Endothelial cell of umbilical vein (primary cell): ENCODE results near the gene STAC3. TPM values are rescaled to one million over a fixed set of nuclear protein-coding genes. Genes with fewer than 3 reads are reported as not detected.

ENCODE experiments used
- BruUV-seq: library from RNA; stranded (reverse); fragments of 400-500 nt; replicated peaks from 2 replicates; lab custom pipeline; 2021; lab: Mats Ljungman, UMichigan
- CTCF ChIA-PET: fragments of 300-600, 350-600 bp; sonication (Branson Sonifier 250); formaldehyde crosslinking; loops from one replicate; lab custom pipeline; 2021; ENCODE audit warnings: antibody characterized with exemption, inconsistent platforms; lab: Charles Lee
- POLR2A ChIA-PET: fragments of 300-600, 350-600 bp; sonication (Branson Sonifier 250); formaldehyde crosslinking; loops from one replicate; lab custom pipeline; 2021; ENCODE audit warnings: antibody characterized with exemption, inconsistent platforms; lab: Charles Lee
- DNase-seq: peaks from one replicate; pipeline ENCODE4 v3.0.0-alpha.2; 2011; ENCODE audit warnings: low read depth, low spot score
- FAIRE-seq: peaks from 2 replicates; lab custom pipeline; 2011; peaks lifted over from hg19 to GRCh38; lab: Jason Lieb, UNC
- H2AFZ ChIP-seq: 2 replicates; pipeline ENCODE4 v1.6.0; 2012; ENCODE audit warnings: low read depth, low read length, control low read depth, inconsistent platforms
- H3K27ac ChIP-seq: 2 replicates; pipeline ENCODE4 v1.5.1; 2011; ENCODE audit warnings: low read depth, mild to moderate bottlenecking, control low read depth, low read length, moderate library complexity; ENCODE audit not compliant: insufficient read depth
- H3K27me3 ChIP-seq, 2 experiments: 2 replicates each; pipeline versions ENCODE4 v1.6.0 to v1.6.1; 2011; ENCODE audit warnings: low read length in 2 of 2, mixed read lengths in 1 of 2; ENCODE audit not compliant: control insufficient read depth in 2 of 2, insufficient read depth in 2 of 2
- H3K36me3 ChIP-seq, 2 experiments: 2 replicates in 1 of 2; 3 replicates in 1 of 2; pipeline ENCODE4 v1.5.1; 2011; ENCODE audit warnings: low read length in 2 of 2, mild to moderate bottlenecking in 1 of 2, moderate library complexity in 1 of 2; ENCODE audit not compliant: control insufficient read depth in 2 of 2, insufficient read depth in 2 of 2; ENCODE audit errors: extremely low read depth in 1 of 2
- H3K4me1 ChIP-seq: 3 replicates; pipeline ENCODE4 v1.5.1; 2011; ENCODE audit warnings: mild to moderate bottlenecking, low read length; ENCODE audit not compliant: control insufficient read depth, insufficient read depth; ENCODE audit errors: extremely low read depth
- H3K4me2 ChIP-seq: 2 replicates; pipeline ENCODE4 v1.6.1; 2011; ENCODE audit warnings: low read length, control low read depth, mixed read lengths; ENCODE audit not compliant: insufficient read depth
- H3K4me3 ChIP-seq, 3 experiments: fragments of 200-600 bp in 1 of 3; sonication (generic), shearing (Covaris generic) in 1 of 3; replicated peaks in 1 of 3; 2 replicates each; pipeline ENCODE4 v1.5.1; 2011 to 2016; ENCODE audit warnings: control low read depth in 3 of 3, low read length in 3 of 3, mild to moderate bottlenecking in 2 of 3, inconsistent platforms in 1 of 3, low read depth in 1 of 3, moderate library complexity in 1 of 3; ENCODE audit not compliant: insufficient read depth in 1 of 3
- H3K79me2 ChIP-seq: 2 replicates; pipeline ENCODE4 v1.6.0; 2012; ENCODE audit warnings: low read length, inconsistent platforms; ENCODE audit not compliant: control insufficient read depth, insufficient read depth
- H3K9ac ChIP-seq: replicated peaks from 2 replicates; pipeline ENCODE3; 2011; ENCODE audit warnings: low read length, control low read depth; ENCODE audit not compliant: insufficient read depth; ENCODE audit errors: extremely low read depth
- H3K9me1 ChIP-seq: replicated peaks from 3 replicates; pipeline ENCODE4 v1.6.0; 2011; ENCODE audit warnings: mild to moderate bottlenecking, low read length; ENCODE audit not compliant: control insufficient read depth, insufficient read depth; ENCODE audit errors: extremely low read depth
- H3K9me3 ChIP-seq: replicated peaks from 2 replicates; pipeline ENCODE4 v1.5.1; 2012; ENCODE audit warnings: low read length, inconsistent platforms; ENCODE audit not compliant: control insufficient read depth, insufficient read depth
- H4K20me1 ChIP-seq: replicated peaks from 2 replicates; pipeline ENCODE3; 2011; ENCODE audit warnings: mild to moderate bottlenecking, low read length; ENCODE audit not compliant: control insufficient read depth, insufficient read depth; ENCODE audit errors: extremely low read depth
- FOS ChIP-seq: IDR thresholded peaks from 2 replicates; pipeline ENCODE4 v1.6.1; 2011; ENCODE audit warnings: mild to moderate bottlenecking, low read length, moderate library complexity, borderline replicate concordance; ENCODE audit not compliant: insufficient read depth
- GATA2 ChIP-seq: IDR thresholded peaks from 2 replicates; pipeline ENCODE4 v1.7.0; 2011; ENCODE audit warnings: low read depth, mild to moderate bottlenecking, moderate library complexity, mixed read lengths, low read length; ENCODE audit not compliant: insufficient read length, insufficient read depth
- JUN ChIP-seq: IDR thresholded peaks from 2 replicates; pipeline ENCODE4 v1.6.1; 2011; ENCODE audit warnings: borderline replicate concordance, low read depth; ENCODE audit not compliant: insufficient read length, insufficient read depth
- MAX ChIP-seq: IDR thresholded peaks from 2 replicates; pipeline ENCODE4 v1.6.1; 2011; ENCODE audit not compliant: insufficient read depth, insufficient read length
- dilution Hi-C: fragments of 300-500 bp; cut with MboI; formaldehyde crosslinking; loops from one replicate; pipeline ENCODE4 v1.15.0; 2019; ENCODE audit warnings: low sequenced_read_pairs; ENCODE audit not compliant: extremely low pct_ligation_motif_present
- intact Hi-C: fragments of 100-400 bp; cut with micrococcal nuclease; formaldehyde crosslinking; loops from one replicate; pipeline ENCODE4 v1.10.0; 2022
- polyA plus RNA-seq, 4 experiments: library from polyadenylated mRNA; depleted of rRNA in 3 of 4; stranded (reverse) in 3 of 4; unstranded in 1 of 4; fragments of >200 nt; gene quantifications; 2 replicates each; pipeline versions ENCODE4 v1.2.1 to v1.2.3, GENCODE V29; 2011 to 2012; ENCODE audit warnings: missing spikeins in 1 of 4
- total RNA-seq: library from RNA; stranded (reverse); gene quantifications from 2 replicates; pipeline ENCODE4 v1.2.3, GENCODE V29; 2021
- TF ChIP-seq, protein P1 (sequence below), 2 donors: IDR thresholded peaks; 1 replicate in 1 of 2; 2 replicates in 1 of 2; pipeline ENCODE4 v1.5.1; 2011; ENCODE audit warnings: low read length in 2 of 2, mild to moderate bottlenecking in 2 of 2, moderate library complexity in 2 of 2, control low read depth in 1 of 2, inconsistent platforms in 1 of 2, low read depth in 1 of 2; ENCODE audit not compliant: insufficient read depth in 1 of 2; ENCODE audit errors: extremely low read depth in 1 of 2

STAC3 gene
- total and polyA plus RNA-seq, 2 donors (not counting 3 experiments of a cell fraction or from before 2014, with no cell fraction given), result 0.36 to 0.55 TPM

DNA sequence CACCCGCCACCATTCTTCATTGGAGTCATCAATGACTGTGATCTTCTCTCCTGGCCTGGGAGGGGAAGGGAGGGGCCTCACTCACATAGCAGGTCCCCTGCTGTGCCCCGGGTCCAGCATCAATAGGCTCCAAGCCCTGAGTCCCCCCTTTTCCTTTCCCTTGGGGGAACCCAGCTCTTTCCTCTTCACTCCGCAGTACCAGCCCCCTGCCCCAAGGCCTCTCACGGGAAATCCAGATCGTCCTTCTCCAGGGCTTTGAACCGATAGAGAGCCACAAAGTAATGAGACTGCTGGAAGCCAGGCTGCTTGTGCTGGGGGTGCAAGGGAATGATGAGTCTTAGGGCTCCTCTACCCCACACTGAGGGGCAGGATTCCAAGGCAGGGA is 6.7 kb downstream of the STAC3 start:
- no peak for DNase-seq
- Histone ChIP-seq H3K4me3 (no peak overlapping the region), H3K27ac (no peak overlapping the region), H2AFZ (no peak overlapping the region), H3K9me1 (no peaks in the 10 kb centered on the region), H3K9me3 (no peaks in the 10 kb centered on the region), H4K20me1 (no peaks in the 10 kb centered on the region), H3K79me2 (no peaks in the 10 kb centered on the region), H3K4me2 (no peak overlapping the region), H3K4me1 (peaks cover 17% of the 10 kb centered on the region), H3K9ac (no peak overlapping the region), H3K36me3 (no peaks in the 10 kb centered on the region), H3K27me3 (peaks cover 32 to 36% of the 10 kb centered on the region in 2 experiments)
- ChIA-PET CTCF (interaction anchor here (1.0 to 10.7 kb wide), 4 partner anchors 7 to 37 kb away, joined by 3 to 214 read pairs (median 15); partner anchors contain the start of genes SHMT2 and STAC3), POLR2A (no interaction called here)
- dilution Hi-C loops, result no loop called here
- no TSS peak for BruUV-seq
- FAIRE-seq, result no peak
- no peak for TF ChIP-seq FOS
- TF ChIP-seq GATA2, result no peak
- no peak for TF ChIP-seq MAX
- TF ChIP-seq JUN, result no peak
- TF ChIP-seq, protein P1, sequence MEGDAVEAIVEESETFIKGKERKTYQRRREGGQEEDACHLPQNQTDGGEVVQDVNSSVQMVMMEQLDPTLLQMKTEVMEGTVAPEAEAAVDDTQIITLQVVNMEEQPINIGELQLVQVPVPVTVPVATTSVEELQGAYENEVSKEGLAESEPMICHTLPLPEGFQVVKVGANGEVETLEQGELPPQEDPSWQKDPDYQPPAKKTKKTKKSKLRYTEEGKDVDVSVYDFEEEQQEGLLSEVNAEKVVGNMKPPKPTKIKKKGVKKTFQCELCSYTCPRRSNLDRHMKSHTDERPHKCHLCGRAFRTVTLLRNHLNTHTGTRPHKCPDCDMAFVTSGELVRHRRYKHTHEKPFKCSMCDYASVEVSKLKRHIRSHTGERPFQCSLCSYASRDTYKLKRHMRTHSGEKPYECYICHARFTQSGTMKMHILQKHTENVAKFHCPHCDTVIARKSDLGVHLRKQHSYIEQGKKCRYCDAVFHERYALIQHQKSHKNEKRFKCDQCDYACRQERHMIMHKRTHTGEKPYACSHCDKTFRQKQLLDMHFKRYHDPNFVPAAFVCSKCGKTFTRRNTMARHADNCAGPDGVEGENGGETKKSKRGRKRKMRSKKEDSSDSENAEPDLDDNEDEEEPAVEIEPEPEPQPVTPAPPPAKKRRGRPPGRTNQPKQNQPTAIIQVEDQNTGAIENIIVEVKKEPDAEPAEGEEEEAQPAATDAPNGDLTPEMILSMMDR (IDR thresholded peaks at IDR 0.05; ENCODE audit: extremely low read depth in 1 of 2, insufficient read depth in 1 of 2, low read depth in 1 of 2, low read length in 2 of 2), result no peak
- intact Hi-C loops, result loop anchor here (5.0 kb wide), 2 partner anchors 117 to 132 kb away; partner anchors contain the start of genes LRP1 and STAT6
